Measurements from ENCODE around the gene HOXD11. TPM values are rescaled to one million over a fixed set of nuclear protein-coding genes. Genes with fewer than 3 reads are reported as not detected.

Gene HOXD11
- total RNA-seq, 1 donor from 2014 or later: not detected

- Mint-ChIP-seq H3K27me3 (ENCODE audit: unreplicated experiment) (peaks cover 35% of the 10 kb centered on the region), H3K27ac (ENCODE audit: unreplicated experiment) (no peak overlapping the region), H3K36me3 (ENCODE audit: unreplicated experiment) (peaks cover 18% of the 10 kb centered on the region), H3K4me1 (ENCODE audit: low read depth, unreplicated experiment) (peaks cover 2% of the 10 kb centered on the region), H3K4me3 (ENCODE audit: unreplicated experiment) (peak overlapping the region; percentile 24), H3K9me3 (ENCODE audit: unreplicated experiment) (peaks cover 7% of the 10 kb centered on the region)
- no peak for TF ChIP-seq CTCF (IDR thresholded peaks at IDR 0.05; ENCODE audit: partially characterized antibody, unreplicated experiment)
- DNase-seq: no peak
Observed at GRCh38 chr2:176068419-176068832, 38.7 kb upstream of the HOXD11 start.

DNA sequence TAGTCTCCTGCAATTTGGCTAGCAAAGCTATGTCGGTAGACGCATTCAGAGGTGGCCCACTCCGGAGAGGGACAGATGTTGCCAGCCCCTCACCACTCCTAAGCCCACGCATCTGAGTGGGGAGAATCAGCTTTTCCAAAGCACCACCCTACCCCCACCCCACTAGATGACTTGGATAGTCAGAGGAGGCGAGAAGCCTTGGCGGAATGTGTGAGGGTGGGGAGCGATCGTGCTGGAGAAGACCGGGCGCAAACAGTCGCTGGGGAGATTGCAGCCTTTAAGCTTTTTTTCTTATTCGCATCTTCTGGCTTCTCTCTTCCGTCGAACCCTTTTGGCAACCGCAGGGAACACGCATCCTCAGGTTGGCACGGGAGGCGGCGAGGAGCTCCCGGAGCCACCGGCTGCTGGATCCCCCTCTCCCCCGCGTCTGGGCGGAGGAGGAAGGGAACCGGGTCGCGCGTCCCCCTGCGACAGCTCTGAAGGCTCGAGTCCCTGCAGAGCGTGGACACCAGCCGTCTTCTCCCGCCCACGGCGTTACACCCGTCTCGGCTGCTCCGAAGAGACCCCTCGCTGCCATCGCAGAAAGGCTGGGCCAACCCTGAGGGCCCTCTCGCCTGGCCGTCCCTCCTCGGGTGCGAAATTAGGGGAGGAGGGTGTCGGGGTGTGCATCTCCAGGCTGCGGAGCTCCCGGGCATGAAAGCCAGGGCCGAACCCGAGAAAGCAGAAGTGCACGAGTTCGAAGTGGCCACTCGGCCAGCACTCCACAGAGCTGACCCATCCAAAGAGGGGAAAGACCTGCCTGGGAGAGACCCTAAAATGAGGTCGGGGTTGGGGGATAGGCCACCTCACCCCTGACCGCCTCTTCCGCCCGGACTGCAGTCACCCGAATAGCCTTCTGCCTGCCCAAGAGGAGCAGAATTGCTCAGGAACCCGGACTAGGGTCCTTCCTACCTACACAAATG lies 35.5 kb upstream of the HOXD11 start:
- no peak for TF ChIP-seq CTCF (IDR thresholded peaks at IDR 0.05; ENCODE audit: partially characterized antibody, unreplicated experiment)
- Mint-ChIP-seq H3K4me3 (ENCODE audit: unreplicated experiment) (no peak overlapping the region), H3K4me1 (ENCODE audit: low read depth, unreplicated experiment) (peaks cover 8% of the 10 kb centered on the region), H3K36me3 (ENCODE audit: unreplicated experiment) (peaks cover 13% of the 10 kb centered on the region), H3K27ac (ENCODE audit: unreplicated experiment) (no peak overlapping the region), H3K27me3 (ENCODE audit: unreplicated experiment) (peaks cover 36% of the 10 kb centered on the region), H3K9me3 (ENCODE audit: unreplicated experiment) (peaks cover 9% of the 10 kb centered on the region)
- DNase-seq: no peak

- Mint-ChIP-seq H3K36me3 (ENCODE audit: unreplicated experiment) (peaks cover 13% of the 10 kb centered on the region), H3K9me3 (ENCODE audit: unreplicated experiment) (peaks cover 9% of the 10 kb centered on the region), H3K4me3 (ENCODE audit: unreplicated experiment) (no peak overlapping the region), H3K4me1 (ENCODE audit: low read depth, unreplicated experiment) (peaks cover 8% of the 10 kb centered on the region), H3K27ac (ENCODE audit: unreplicated experiment) (no peak overlapping the region), H3K27me3 (ENCODE audit: unreplicated experiment) (peaks cover 36% of the 10 kb centered on the region)
- DNase-seq: no peak
- TF ChIP-seq CTCF (IDR thresholded peaks at IDR 0.05; ENCODE audit: partially characterized antibody, unreplicated experiment): no peak
Observed at GRCh38 chr2:176072292-176072669, 34.8 kb upstream of the HOXD11 start.

DNA sequence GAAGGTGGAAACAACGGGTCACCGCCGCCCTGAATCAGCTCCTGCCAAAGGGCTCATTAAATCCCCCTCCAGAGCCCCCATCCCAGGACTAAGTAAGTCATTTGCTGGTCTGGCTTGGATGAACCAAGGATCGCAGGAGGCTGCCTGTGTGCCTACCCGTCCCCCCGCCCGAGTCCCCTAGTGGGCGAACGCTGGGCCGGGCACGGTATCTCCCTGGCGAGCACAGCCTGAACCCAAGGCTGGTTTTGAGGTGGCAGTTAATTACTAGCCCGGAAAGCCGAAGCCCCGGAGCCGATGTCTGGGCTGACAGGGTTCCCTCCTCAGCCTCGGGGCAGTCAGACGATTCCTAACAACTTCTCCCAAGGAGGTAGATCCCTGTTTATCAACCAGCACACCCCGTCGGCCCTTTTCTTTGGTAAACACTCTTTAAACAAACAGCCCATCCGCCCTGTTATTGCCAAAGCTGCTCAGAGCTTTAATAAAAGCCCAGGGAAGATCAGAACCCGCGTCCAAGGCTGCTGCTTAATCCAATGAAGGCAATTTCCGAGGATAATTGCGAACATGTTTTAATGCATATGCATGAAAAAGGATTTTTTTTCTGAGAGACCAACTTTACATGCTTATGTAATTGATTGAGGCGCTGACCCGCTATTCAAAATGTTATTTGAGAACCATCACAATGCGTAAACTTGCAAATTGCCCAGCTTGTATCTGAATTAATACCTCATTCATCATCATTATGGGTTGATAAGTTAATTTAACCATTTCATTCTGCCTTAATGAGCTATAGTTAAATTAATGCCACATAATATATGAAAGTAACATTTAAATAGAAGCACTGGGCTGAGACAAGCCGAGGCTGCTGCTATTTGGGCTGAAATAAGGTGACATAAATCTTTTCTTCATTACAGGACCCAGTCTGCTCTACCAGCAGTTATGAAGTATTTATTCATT lies 33.9 kb upstream of the HOXD11 start:
- DNase-seq: no peak
- Mint-ChIP-seq H3K9me3 (ENCODE audit: unreplicated experiment) (peaks cover 9% of the 10 kb centered on the region), H3K36me3 (ENCODE audit: unreplicated experiment) (peaks cover 13% of the 10 kb centered on the region), H3K4me3 (ENCODE audit: unreplicated experiment) (no peak overlapping the region), H3K27ac (ENCODE audit: unreplicated experiment) (no peak overlapping the region), H3K4me1 (ENCODE audit: low read depth, unreplicated experiment) (peaks cover 8% of the 10 kb centered on the region), H3K27me3 (ENCODE audit: unreplicated experiment) (peaks cover 35% of the 10 kb centered on the region)
- no peak for TF ChIP-seq CTCF (IDR thresholded peaks at IDR 0.05; ENCODE audit: partially characterized antibody, unreplicated experiment)
